HS-27A (cell line): ENCODE results near the gene RANBP17.

Experiments used
- DNase-seq: peaks from one replicate; pipeline ENCODE4 v3.0.0-alpha.2; 2012; ENCODE audit warnings: low read depth, missing footprints

RANBP17 gene

GRCh38 chr5:171093598-171093997, 231.8 kb downstream of the RANBP17 start:
- no peak for DNase-seq

DNA sequence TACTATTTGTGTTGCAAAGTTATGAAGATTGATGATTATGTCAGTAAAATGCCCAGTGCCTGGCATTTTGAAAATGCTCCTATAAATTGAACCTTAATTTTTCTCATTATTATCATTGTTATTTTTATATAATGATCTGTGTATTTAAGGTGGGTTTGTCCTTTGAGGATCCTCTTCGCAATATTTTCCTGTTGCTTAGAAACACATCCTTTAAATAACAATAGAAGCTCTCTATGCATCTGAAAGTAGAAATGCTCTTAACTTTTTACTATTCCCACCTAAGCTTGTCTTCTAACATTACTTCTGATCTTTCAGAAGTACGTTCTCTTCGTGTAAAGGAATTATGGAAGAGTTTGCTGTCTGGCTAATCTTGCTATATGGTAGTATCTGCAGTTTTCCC, 232.5 kb downstream of the RANBP17 start:
- no peak for DNase-seq

DNA sequence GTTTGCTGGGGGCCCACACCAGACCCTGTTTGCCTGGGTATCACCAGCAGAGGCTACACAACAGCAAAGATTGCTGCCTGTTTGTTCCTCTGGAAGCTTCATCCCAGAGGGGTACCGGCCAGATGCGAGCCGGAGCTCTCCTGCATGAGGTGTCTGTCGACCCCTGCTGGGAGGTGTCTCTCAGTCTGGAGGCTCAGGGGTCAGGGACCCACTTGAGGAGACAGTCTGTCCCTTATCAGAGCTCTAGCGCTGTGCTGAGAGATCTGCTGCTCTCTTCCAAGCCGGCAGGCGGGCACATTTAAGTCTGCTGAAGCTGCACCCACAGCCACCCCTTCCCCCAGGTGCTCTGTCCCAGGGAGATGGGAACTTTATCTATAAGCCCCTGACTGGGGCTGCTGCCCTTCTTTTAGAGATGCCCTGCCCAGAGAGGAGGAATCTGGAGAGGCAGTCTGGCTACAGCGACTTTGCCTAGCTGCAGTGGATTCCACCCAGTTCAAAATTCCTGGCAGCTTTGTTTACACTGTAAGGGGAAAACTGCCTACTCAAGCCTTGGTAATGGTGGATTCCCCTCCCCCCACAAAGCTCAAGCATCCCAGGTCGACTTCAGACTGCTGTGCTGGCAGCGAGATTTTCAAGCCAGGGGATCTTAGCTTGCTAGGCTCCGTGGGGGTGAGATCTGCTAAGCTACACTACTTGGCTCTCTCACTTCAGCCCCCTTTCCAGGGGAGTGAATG, 241.2 kb downstream of the RANBP17 start:
- no peak for DNase-seq

- no peak for DNase-seq
These were observed 245.9 kb downstream of the RANBP17 start for GRCh38 chr5:171107669-171108068.

DNA sequence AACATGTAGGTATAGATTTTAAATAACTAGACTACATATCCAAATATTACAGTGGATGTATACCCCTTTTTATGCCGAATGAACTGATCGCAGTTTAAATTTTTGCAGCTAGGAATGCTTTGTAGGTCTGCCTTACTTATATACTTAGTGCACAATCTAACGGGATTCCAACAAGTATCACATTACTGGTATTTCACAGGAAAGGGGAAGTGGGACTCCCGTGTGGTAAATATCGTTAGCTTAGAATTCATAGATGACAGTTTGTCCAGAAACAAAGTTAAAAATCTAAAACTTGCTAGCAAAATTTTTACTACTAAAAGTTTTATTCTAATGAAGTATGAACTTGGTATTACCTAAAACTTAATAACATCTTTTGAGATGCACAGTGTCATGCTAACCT, 253.7 kb downstream of the RANBP17 start:
- DNase-seq = no peak

DNA sequence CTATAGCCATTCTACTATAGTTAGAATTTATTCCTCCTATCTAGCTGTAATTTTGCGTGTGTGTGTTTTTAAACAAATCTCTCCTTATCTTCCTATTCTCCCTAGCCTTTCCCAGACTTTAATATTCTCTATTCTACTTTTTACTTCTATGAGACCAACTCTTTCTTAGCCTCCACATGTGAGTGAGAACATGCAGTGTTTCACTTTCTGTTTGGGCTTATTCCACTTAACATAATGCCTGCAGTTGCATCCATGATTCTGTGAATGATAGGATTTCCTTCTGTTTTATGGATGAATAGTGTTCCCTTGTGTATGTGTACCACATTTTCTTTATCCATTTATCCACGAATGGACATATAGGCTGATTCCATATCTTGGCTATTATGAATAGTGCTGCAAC, 254.9 kb downstream of the RANBP17 start:
- no peak for DNase-seq

DNA sequence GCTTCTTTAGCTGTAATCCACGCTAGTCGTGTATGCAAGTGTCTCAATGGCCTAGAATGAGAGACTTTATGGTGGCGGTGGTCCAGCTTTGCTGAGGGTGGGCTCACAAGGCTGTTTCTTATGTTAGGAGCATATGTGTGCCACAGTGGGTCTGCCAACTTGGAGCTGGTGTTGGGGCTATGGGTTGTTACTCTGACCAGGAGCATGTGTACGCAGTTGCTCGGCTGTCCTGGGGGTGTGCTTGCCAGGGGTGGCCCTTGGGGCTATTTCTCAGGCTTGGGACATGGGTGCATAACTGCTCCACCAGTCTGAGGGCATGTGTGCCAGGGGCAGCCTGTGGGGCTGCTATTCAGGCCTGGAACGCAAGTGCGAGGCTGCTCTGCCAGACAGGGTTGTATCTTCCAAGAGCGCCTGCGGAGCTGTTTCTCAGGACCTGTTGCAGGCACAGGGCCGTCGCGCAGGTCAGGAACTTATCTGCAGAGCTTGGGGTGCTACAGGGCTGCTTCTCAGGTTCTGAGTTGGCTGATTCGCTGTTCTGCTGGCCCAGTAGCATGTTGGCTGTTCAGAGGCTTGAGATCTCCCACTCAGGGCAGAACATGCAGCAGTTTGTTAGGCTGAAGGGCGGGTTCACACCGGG, 259.3 kb downstream of the RANBP17 start:
- DNase-seq = no peak

DNA sequence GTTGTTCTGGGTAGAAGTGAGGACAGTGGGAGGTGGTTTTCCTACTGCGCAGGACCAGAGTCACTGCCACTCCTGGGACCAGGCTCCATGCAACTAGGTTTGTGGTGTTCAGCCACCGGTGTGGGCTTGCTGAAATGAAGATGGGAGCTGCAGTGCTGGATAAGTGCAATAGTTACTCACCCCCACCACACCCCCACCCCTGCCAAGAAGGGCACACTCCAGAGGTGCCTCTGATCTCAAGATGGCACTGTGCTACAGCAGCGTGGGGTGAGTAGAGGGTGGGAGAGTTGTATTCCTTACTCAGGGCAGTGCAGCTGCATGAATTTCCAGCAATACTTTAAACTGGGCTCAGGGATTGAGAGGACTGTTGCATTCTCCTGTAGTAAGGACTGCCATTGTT, 259.8 kb downstream of the RANBP17 start:
- no peak for DNase-seq

- no peak for DNase-seq
These were observed 260.6 kb downstream of the RANBP17 start for GRCh38 chr5:171122372-171122771.

- DNase-seq = no peak
These were observed 261.6 kb downstream of the RANBP17 start for GRCh38 chr5:171123417-171123816.

DNA sequence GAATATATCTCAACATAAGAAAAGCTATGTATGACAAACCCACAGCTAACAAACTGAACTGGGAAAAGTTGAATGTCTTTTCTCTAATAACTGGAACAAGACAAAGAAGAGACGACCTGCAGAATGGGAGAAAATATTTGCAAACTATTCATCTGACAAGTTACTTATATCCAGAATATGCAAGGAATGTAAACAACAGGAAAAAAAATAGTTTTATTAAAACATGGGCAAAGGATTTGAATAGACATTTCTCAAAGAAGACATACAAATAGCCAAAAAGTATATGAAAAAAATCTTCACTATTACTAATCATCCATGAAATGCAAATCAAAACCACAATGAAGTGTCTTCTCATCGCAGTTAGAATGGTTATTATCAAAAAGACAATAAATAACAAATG, 265.5 kb downstream of the RANBP17 start:
- DNase-seq = no peak

GRCh38 chr5:171128136-171128535, 266.3 kb downstream of the RANBP17 start:
- no peak for DNase-seq

- no peak for DNase-seq
These were observed 267.5 kb downstream of the RANBP17 start for GRCh38 chr5:171129308-171129707.

DNA sequence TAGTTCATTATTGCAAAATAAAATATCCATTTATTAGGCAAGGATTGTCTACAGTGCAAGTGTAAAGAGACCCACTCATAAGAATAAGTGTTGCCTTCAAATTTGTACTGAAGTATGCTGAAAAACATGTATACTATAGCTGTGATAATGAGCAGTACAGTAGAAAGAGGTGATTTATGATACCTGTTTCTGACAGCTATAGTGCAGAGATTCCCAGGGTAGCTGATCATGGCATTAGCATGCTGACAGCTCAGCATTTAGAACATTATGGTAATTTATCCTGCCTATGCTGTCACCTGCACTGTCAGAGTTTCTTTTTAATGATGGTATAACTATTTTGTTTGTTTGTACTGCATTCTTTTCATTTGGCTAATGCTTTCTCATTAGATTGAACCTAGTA, 269.7 kb downstream of the RANBP17 start:
- DNase-seq = no peak

DNA sequence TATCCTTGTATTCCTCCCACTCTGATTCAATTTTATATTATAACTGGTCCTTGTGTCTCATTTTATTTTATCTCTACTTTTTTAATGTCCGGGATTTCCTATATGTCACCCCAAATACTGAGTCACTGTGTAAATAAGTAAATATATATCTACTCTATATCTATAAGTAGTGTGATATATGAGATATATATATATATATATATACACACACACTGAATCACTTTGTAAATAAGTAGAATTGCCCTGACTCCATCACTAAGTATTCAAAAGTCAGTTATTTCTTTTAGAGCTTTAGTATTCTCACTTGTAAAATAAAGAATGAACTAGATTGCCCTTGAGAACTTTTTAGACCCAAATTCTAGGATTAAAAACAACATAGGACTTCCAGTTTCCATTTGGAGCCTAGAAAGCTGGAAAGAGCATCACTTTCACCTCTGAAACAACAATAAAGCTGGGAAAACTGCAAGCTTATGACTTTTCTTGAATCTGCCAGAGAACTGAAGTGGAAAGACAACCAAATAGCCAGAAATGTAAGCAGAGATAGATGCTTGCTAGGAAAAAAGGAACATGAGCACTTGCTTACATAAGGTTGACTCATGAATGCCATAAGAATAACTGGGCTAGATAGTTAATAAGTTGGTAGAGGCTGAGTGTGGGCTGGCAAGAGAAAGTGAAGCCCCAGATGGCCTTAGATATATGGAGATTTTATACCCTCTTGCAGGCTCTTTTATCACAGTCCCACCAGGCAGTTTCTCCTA, 276.1 kb downstream of the RANBP17 start:
- no peak for DNase-seq

- DNase-seq = no peak
These were observed 277.4 kb downstream of the RANBP17 start for GRCh38 chr5:171139227-171139626.

GRCh38 chr5:171142617-171143016, 280.8 kb downstream of the RANBP17 start:
- DNase-seq = no peak

DNA sequence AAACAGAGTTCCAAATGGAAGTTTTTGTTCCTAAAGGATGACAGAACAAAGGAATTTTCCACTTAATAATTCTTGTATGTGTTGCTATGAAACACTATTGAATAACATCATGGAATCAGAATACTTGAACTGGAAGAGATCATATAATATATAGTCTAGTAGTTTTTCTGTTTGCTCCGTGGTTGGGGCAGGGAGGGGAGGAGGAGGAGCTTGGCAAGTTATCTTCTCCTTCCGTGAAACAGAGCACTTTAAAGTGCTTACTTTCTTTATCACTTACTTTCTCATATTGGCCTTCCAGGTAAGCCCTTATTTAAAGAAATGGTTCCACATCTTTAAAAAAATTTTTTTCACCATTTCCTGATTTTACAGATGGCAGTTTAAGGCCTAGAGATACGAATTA, 281.4 kb downstream of the RANBP17 start:
- DNase-seq = no peak

DNA sequence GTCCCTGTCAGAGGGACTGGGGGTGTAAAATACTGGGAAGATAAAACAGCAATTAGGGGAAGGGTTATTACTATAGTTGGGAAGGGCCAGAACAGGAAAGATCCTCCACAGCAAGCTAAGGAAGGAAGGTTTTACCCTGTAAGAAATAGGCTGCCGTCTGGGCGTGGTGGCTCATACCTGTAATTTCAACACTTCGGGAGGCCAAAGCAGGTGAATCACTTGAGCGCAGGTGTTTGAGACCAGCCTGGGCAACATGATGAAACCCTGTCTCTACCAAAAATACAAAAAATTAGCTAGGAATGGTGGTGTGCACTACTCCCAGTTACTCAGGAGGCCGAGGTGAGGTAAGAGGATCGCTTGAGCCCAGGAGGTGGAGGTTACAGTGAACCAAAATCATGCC, 282.1 kb downstream of the RANBP17 start:
- DNase-seq = no peak

DNA sequence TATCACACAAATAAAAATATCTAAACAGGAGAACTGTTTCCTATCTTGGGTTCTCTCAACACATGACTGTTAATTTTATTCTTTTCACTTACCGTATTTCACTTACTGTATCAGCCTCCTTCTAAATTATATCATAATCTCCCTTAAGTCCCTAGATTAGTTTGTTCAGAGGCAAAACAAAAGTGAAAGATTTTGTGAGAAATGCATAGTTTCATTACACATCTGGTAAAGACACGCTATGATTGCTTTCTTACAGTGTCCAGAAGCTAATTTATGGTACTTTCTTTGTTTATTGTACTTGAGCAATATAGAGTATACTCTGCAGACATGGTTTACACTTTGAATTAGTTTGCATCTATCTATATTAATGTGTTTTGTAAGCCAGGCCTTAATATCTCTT, 287.5 kb downstream of the RANBP17 start:
- DNase-seq = no peak

GRCh38 chr5:171149772-171150171, 288.0 kb downstream of the RANBP17 start:
- no peak for DNase-seq

- DNase-seq = no peak
These were observed 290.6 kb downstream of the RANBP17 start for GRCh38 chr5:171152382-171152781.

DNA sequence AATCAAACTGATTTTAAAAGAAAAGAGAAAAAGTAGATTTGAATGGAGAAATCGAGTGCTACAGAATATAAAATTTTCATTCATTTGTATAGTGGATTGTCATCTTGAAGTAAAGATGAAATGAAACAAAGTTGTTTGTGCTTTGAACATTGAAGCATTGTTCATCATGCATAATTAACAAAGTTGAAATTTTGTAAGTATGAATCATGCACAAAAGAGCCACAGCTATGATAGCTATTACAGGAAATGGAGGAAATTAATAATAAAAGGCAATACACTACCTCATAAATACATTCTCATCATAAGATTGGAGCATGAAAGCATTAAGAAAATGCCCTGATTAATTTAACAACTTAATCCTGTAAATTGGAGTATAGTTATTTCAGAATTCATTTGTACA, 293.8 kb downstream of the RANBP17 start:
- no peak for DNase-seq
